ENCODE data around the gene CPEB2.

DNA sequence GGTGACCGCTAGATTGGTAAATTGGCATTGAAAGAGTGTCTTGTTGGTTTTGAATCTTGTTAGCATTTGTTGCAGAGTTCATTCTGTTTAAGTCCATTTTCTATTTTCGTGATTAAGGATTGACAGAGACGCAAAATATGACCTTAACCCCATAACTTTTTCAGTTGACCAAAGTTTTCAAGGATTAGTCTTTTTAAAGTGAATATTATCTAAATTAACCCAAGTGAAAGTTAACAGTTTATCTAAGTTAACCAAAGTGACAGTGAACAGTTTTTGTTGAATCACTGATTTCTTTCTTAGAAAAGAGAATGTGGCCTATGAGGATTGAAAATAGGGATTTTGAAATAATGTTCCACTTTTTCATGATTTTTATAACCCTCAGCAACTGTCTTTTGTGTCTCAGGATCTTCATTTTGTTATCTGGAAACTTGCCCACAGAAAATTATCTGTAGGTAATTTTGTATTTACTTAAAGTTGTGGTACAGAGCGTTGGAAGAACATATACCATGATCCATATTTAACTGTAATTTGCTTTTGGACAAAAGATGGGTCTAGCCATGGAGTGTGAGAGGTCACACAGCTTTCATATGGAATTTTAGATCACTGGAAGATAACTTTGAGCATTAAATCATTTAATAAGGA is 3.3 kb downstream of the CPEB2 start:
- TF ChIP-seq, protein P1, sequence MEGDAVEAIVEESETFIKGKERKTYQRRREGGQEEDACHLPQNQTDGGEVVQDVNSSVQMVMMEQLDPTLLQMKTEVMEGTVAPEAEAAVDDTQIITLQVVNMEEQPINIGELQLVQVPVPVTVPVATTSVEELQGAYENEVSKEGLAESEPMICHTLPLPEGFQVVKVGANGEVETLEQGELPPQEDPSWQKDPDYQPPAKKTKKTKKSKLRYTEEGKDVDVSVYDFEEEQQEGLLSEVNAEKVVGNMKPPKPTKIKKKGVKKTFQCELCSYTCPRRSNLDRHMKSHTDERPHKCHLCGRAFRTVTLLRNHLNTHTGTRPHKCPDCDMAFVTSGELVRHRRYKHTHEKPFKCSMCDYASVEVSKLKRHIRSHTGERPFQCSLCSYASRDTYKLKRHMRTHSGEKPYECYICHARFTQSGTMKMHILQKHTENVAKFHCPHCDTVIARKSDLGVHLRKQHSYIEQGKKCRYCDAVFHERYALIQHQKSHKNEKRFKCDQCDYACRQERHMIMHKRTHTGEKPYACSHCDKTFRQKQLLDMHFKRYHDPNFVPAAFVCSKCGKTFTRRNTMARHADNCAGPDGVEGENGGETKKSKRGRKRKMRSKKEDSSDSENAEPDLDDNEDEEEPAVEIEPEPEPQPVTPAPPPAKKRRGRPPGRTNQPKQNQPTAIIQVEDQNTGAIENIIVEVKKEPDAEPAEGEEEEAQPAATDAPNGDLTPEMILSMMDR (IDR thresholded peaks at IDR 0.05): no peak
- no peak for TF ChIP-seq POLR2A (IDR thresholded peaks at IDR 0.05)

All from transverse colon (tissue), 3 donors.